A549 (cell line): ENCODE data around the gene CDC42BPB. TPM values are rescaled to one million over a fixed set of nuclear protein-coding genes. Genes with fewer than 3 reads are reported as not detected.

Experiments
- ATAC-seq, 2 experiments: fragments of 200-7000 bp in 1 of 2; fragments of >200 bp in 1 of 2; cut with Nextera tagmentation in 1 of 2; cut with Tn5 transposase in 1 of 2; 3 replicates each; pipeline versions ENCODE4 v1.8.0 to v1.9.1; 2018 to 2020; ENCODE audit warnings: mild to moderate bottlenecking in 1 of 2, moderate library complexity in 1 of 2
- CTCF ChIA-PET: fragments of 300-600 bp; sonication (Branson Sonifier 250); formaldehyde crosslinking; extraction: SDS; loops from one replicate; lab custom pipeline; 2021; ENCODE audit warnings: antibody characterized with exemption, inconsistent platforms; lab: Yijun Ruan, JAX
- POLR2A ChIA-PET: fragments of 350-600 bp; formaldehyde crosslinking; extraction: SDS; loops from one replicate; lab custom pipeline; 2021; ENCODE audit warnings: antibody characterized with exemption, inconsistent platforms; lab: Yijun Ruan, JAX
- DNase-seq, 2 experiments: peaks; one replicate each; pipeline versions ENCODE4 v3.0.0 to v3.0.0-alpha.2; 2011 to 2016; ENCODE audit warnings: low read depth in 1 of 2, low spot score in 1 of 2
- FAIRE-seq: peaks from 2 replicates; lab custom pipeline; 2011; peaks lifted over from hg19 to GRCh38; lab: Jason Lieb, UNC
- H3K27ac ChIP-seq, 2 experiments: fragments of >200 bp; sonication (Bioruptor Twin); formaldehyde crosslinking; 3 replicates each; pipeline ENCODE4 v1.5.1; 2016 to 2017
- H3K4me1 ChIP-seq: fragments of >200 bp; sonication (Bioruptor Twin); formaldehyde crosslinking; 3 replicates; pipeline ENCODE4 v1.6.1; 2016
- H3K4me2 ChIP-seq: fragments of >200 bp; sonication (Bioruptor Twin); formaldehyde crosslinking; 3 replicates; pipeline ENCODE4 v1.6.1; 2016
- H3K4me3 ChIP-seq: fragments of >200 bp; sonication (Bioruptor Twin); formaldehyde crosslinking; 3 replicates; pipeline ENCODE4 v1.5.1; 2016
- H3K9me3 ChIP-seq: fragments of >200 bp; sonication (Bioruptor Twin); formaldehyde crosslinking; 3 replicates; pipeline ENCODE4 v1.6.1; 2016
- ATOH8 ChIP-seq: fragments of 250-450 bp; sonication (Bioruptor Pico); IDR thresholded peaks from 2 replicates; pipeline ENCODE4 v1.5.0; 2020; ENCODE audit warnings: low read depth, mild to moderate bottlenecking, moderate library complexity
- BCL3 ChIP-seq: fragments of >200 bp; sonication (Bioruptor Twin); formaldehyde crosslinking; IDR thresholded peaks from 3 replicates; pipeline ENCODE4 v1.6.1; 2016
- CBX2 ChIP-seq: fragments of 200-600 bp; sonication (generic); IDR thresholded peaks from 2 replicates; pipeline ENCODE4 v1.6.1; 2016; ENCODE audit warnings: low read depth, mild to moderate bottlenecking, borderline replicate concordance
- CBX8 ChIP-seq: fragments of 200-600 bp; sonication (generic); IDR thresholded peaks from 2 replicates; pipeline ENCODE4 v1.6.1; 2016
- CHD2 ChIP-seq: fragments of 150-350 bp; IDR thresholded peaks from 2 replicates; pipeline ENCODE4 v1.6.1; 2014; ENCODE audit warnings: low read length; ENCODE audit not compliant: partially characterized antibody
- EHF ChIP-seq: fragments of 250-450 bp; sonication (Bioruptor Pico); IDR thresholded peaks from 2 replicates; pipeline ENCODE4 v1.5.0; 2020; ENCODE audit warnings: mild to moderate bottlenecking
- EHMT2 ChIP-seq: fragments of 200-600 bp; sonication (generic); IDR thresholded peaks from 2 replicates; pipeline ENCODE4 v1.6.1; 2016; ENCODE audit warnings: antibody characterized with exemption, low read depth, mild to moderate bottlenecking, moderate library complexity
- ELK1 ChIP-seq: fragments of 150-350 bp; IDR thresholded peaks from 2 replicates; pipeline ENCODE4 v1.6.1; 2014; ENCODE audit warnings: low read depth, mild to moderate bottlenecking, low read length
- EP300 ChIP-seq, 2 experiments: fragments of >200 bp; sonication (Bioruptor Twin); formaldehyde crosslinking; IDR thresholded peaks; 2 replicates in 1 of 2; 3 replicates in 1 of 2; pipeline ENCODE4 v1.6.1; 2016 to 2017
- ESRRA ChIP-seq: fragments of 150-350 bp; IDR thresholded peaks from 2 replicates; pipeline ENCODE4 v1.6.1; 2014; ENCODE audit warnings: mild to moderate bottlenecking, low read length, borderline replicate concordance
- FOSB ChIP-seq: fragments of 250-450 bp; sonication (Bioruptor Pico); IDR thresholded peaks from 2 replicates; pipeline ENCODE4 v1.5.0; 2020; ENCODE audit warnings: mild to moderate bottlenecking, moderate library complexity
- FOXS1 ChIP-seq: fragments of 250-450 bp; sonication (Bioruptor Pico); IDR thresholded peaks from 2 replicates; pipeline ENCODE4 v1.5.0; 2020; ENCODE audit warnings: mild to moderate bottlenecking, moderate library complexity
- GATA3 ChIP-seq: IDR thresholded peaks from 2 replicates; pipeline ENCODE4 v1.6.1; 2012; ENCODE audit warnings: borderline replicate concordance
- HES2 ChIP-seq: fragments of >200 bp; sonication (Bioruptor Twin); formaldehyde crosslinking; IDR thresholded peaks from 2 replicates; pipeline ENCODE4 v1.6.1; 2016
- HOXB5 ChIP-seq: fragments of 250-450 bp; sonication (Bioruptor Pico); IDR thresholded peaks from 2 replicates; pipeline ENCODE4 v1.5.0; 2020; ENCODE audit warnings: mild to moderate bottlenecking, moderate library complexity
- KDM1A ChIP-seq: fragments of 200-600 bp; sonication (generic); IDR thresholded peaks from 2 replicates; pipeline ENCODE4 v1.6.1; 2016; ENCODE audit warnings: low read depth, mild to moderate bottlenecking
- KDM5A ChIP-seq: fragments of 200-600 bp; sonication (generic); IDR thresholded peaks from 2 replicates; pipeline ENCODE4 v1.6.1; 2016; ENCODE audit warnings: antibody characterized with exemption, mild to moderate bottlenecking
- PHF8 ChIP-seq: fragments of 200-600 bp; sonication (generic); IDR thresholded peaks from 2 replicates; pipeline ENCODE4 v1.6.1; 2016; ENCODE audit warnings: low read depth, mild to moderate bottlenecking, antibody characterized with exemption, moderate library complexity, borderline replicate concordance
- POLR2AphosphoS2 ChIP-seq: conservative IDR thresholded peaks from 2 replicates; pipeline ENCODE4 v1.6.1; 2012; ENCODE audit warnings: low read length, improper control_type of control experiment, inconsistent platforms
- RCOR1 ChIP-seq: fragments of 150-350 bp; IDR thresholded peaks from 2 replicates; pipeline ENCODE4 v1.6.1; 2014; ENCODE audit warnings: antibody characterized with exemption, low read length, low read depth
- REST ChIP-seq: fragments of 200-600 bp; sonication (generic); IDR thresholded peaks from 2 replicates; pipeline ENCODE4 v1.6.1; 2016; ENCODE audit warnings: antibody characterized with exemption, mild to moderate bottlenecking, moderate library complexity
- RFX5 ChIP-seq: fragments of 450-650 bp; IDR thresholded peaks from 2 replicates; pipeline ENCODE4 v1.7.1; 2014; ENCODE audit warnings: antibody characterized with exemption, mild to moderate bottlenecking, moderate library complexity
- SREBF2 ChIP-seq: fragments of 450-650 bp; IDR thresholded peaks from 2 replicates; pipeline ENCODE4 v1.6.1; 2014; ENCODE audit warnings: mild to moderate bottlenecking, moderate library complexity
- TP53 ChIP-seq: fragments of 250-450 bp; sonication (Bioruptor Pico); IDR thresholded peaks from 2 replicates; pipeline ENCODE4 v1.5.0; 2021; ENCODE audit warnings: mild to moderate bottlenecking, moderate library complexity
- USF2 ChIP-seq: fragments of 450-650 bp; IDR thresholded peaks from 2 replicates; pipeline ENCODE4 v1.6.1; 2014; ENCODE audit warnings: antibody characterized with exemption
- ZC3H11A ChIP-seq: fragments of 450-650 bp; IDR thresholded peaks from 2 replicates; pipeline ENCODE4 v1.6.1; 2014; ENCODE audit warnings: antibody characterized with exemption, mild to moderate bottlenecking
- ZSCAN20 ChIP-seq: fragments of 250-450 bp; sonication (Bioruptor Pico); IDR thresholded peaks from 2 replicates; pipeline ENCODE4 v1.8.0; 2022; ENCODE audit warnings: mild to moderate bottlenecking, moderate library complexity
- WGBS: methylation state at CpG from one replicate; pipeline ENCODE4 v1.1.6; 2017; ENCODE audit errors: missing lambda C conversion rate; 5-methylcytosine and 5-hydroxymethylcytosine counted together
- polyA plus RNA-seq, 4 experiments: library from polyadenylated mRNA; depleted of rRNA in 3 of 4; stranded (reverse); fragments of >200 nt; fragmentation: RNase III in 1 of 4; extraction: RNeasy Plus Mini Kit Qiagen cat#74134 plus additional on column Dnase treatment in 1 of 4; gene quantifications; 2 replicates in 3 of 4; 3 replicates in 1 of 4; pipeline ENCODE4 v1.2.3, GENCODE V29; 2011 to 2017

CDC42BPB gene
- polyA plus RNA-seq, 2 of the 4 experiments (the other 2 are of a cell fraction): 56.4 to 57.1 TPM

GRCh38 chr14:103064978-103065377 lies 7.6 kb upstream of the CDC42BPB start:
- FAIRE-seq (no peak), DNase-seq (no peak)

GRCh38 chr14:103064436-103064835 lies 7.1 kb upstream of the CDC42BPB start:
- TF ChIP-seq REST (no peak), CBX2 (no peak), EP300 (IDR thresholded peaks at IDR 0.05) (no peak), SREBF2 (no peak), ELK1 (no peak), HOXB5 (no peak), TP53 (CRISPR knock-in tag) (no peak), CBX8 (no peak), CHD2 (no peak), FOXS1 (CRISPR knock-in tag) (no peak), EHF (CRISPR knock-in tag) (no peak), USF2 (no peak), RFX5 (no peak), PHF8 (no peak), POLR2AphosphoS2 (no peak), ZSCAN20 (CRISPR knock-in tag) (no peak), FOSB (CRISPR knock-in tag) (no peak)
- H3K4me3 ChIP-seq: no peak overlapping the region
- POLR2A ChIA-PET: no interaction called here
- FAIRE-seq: no peak
- no peak overlapping the region for H3K4me2 ChIP-seq
- CTCF ChIA-PET: interaction anchor here (1.0 kb wide), 1 partner anchor 10 kb away, joined by 3 read pairs; no protein-coding TSS in a partner anchor
- H3K4me1 ChIP-seq: peaks cover 56% of the 10 kb centered on the region
- 93% methylated on average over 4 of the region's 4 CpGs for WGBS
- DNase-seq: no peak
- peak overlapping the region in 1 of 2 experiments; percentile 90; a peak in 4 of 6 replicates for H3K27ac ChIP-seq
- ATAC-seq: no peak
- H3K9me3 ChIP-seq: no peaks in the 10 kb centered on the region

More at GRCh38 chr14:103064978-103065377, 7.6 kb upstream of the CDC42BPB start:
- WGBS: 89% methylated on average over 12 of the region's 12 CpGs
- ChIA-PET POLR2A (no interaction called here), CTCF (interaction anchor here (1.0 kb wide), 1 partner anchor 10 kb away, joined by 3 read pairs; no protein-coding TSS in a partner anchor)
- H3K4me3 ChIP-seq: no peak overlapping the region
- no peak for TF ChIP-seq CBX2
- no peak for TF ChIP-seq CHD2
- no peak for TF ChIP-seq BCL3
- TF ChIP-seq USF2: no peak
- TF ChIP-seq RCOR1: no peak
- TF ChIP-seq CBX8: no peak
- no peak for TF ChIP-seq GATA3
- TF ChIP-seq ESRRA: no peak
- TF ChIP-seq ZC3H11A: no peak
- no peak for TF ChIP-seq EHF (CRISPR knock-in tag)
- TF ChIP-seq HES2: no peak
- TF ChIP-seq ATOH8 (CRISPR knock-in tag): no peak
- TF ChIP-seq RFX5: no peak
- TF ChIP-seq EHMT2: no peak
- no peak for TF ChIP-seq KDM5A
- no peak for TF ChIP-seq KDM1A
- peak overlapping the region; percentile 90 to 97; a peak in 5 of 6 replicates for H3K27ac ChIP-seq
- H3K4me1 ChIP-seq: peaks cover 54% of the 10 kb centered on the region
- no peak for ATAC-seq
- H3K4me2 ChIP-seq: peak overlapping the region; percentile 19; the same call in 1 of the 3 replicates
- H3K9me3 ChIP-seq: no peaks in the 10 kb centered on the region
